GM18870 (cell line): ENCODE measurements around the gene SLC34A3.

Experiments
- ATAC-seq: cut with Tn5 transposase; IDR thresholded peaks from one replicate; pipeline ENCODE4 v1.9.1; 2021; ENCODE audit warnings: moderate library complexity; ENCODE audit not compliant: unreplicated experiment

SLC34A3 gene

GRCh38 chr9:137195525-137196220 is 35.0 kb upstream of the SLC34A3 start:
- no peak for ATAC-seq

- no peak for ATAC-seq
Observed at GRCh38 chr9:137198051-137198901, 32.4 kb upstream of the SLC34A3 start.

GRCh38 chr9:137198902-137199283 is 31.8 kb upstream of the SLC34A3 start:
- ATAC-seq, result no peak

- ATAC-seq, result no peak
Observed at GRCh38 chr9:137199411-137200121, 31.1 kb upstream of the SLC34A3 start.

- ATAC-seq, result peak; percentile 92
Observed at GRCh38 chr9:137200311-137201204, 30.1 kb upstream of the SLC34A3 start, which contains the start of gene TPRN. TSS of gene TPRN (minus strand) at chr9:137200741. CDS start at chr9:137200711, 30 bp downstream.

- peak; percentile 7 for ATAC-seq
Observed at GRCh38 chr9:137201205-137201868, 29.4 kb upstream of the SLC34A3 start.

- no peak for ATAC-seq
Observed at GRCh38 chr9:137202966-137203365, 27.7 kb upstream of the SLC34A3 start.

- no peak for ATAC-seq
Observed at GRCh38 chr9:137204731-137205125, 26.0 kb upstream of the SLC34A3 start.

GRCh38 chr9:137205126-137206069 is 25.3 kb upstream of the SLC34A3 start, which contains the start of the genes NDOR1 and TMEM203:
TSS of gene NDOR1 (plus strand) at chr9:137205700. CDS start at chr9:137205778, 78 bp downstream.
TSS of gene TMEM203 (minus strand) at chr9:137205648. CDS start at chr9:137205414, 234 bp downstream.
- no peak for ATAC-seq

- no peak for ATAC-seq
Observed at GRCh38 chr9:137206602-137207001, 24.1 kb upstream of the SLC34A3 start.

- ATAC-seq, result no peak
Observed at GRCh38 chr9:137211532-137211931, 19.2 kb upstream of the SLC34A3 start.

- no peak for ATAC-seq
Observed at GRCh38 chr9:137212520-137212919, 18.2 kb upstream of the SLC34A3 start.

- no peak for ATAC-seq
Observed at GRCh38 chr9:137213160-137214060, 17.3 kb upstream of the SLC34A3 start.

- ATAC-seq, result no peak
Observed at GRCh38 chr9:137214620-137215019, 16.1 kb upstream of the SLC34A3 start.

GRCh38 chr9:137215196-137215986 is 15.3 kb upstream of the SLC34A3 start:
- no peak for ATAC-seq

- no peak for ATAC-seq
Observed at GRCh38 chr9:137216188-137216965, 14.3 kb upstream of the SLC34A3 start.
